Measurements from ENCODE around the gene BANK1. TPM values are rescaled to one million over a fixed set of nuclear protein-coding genes. Genes with fewer than 3 reads are reported as not detected.

Gene BANK1
- total and polyA plus RNA-seq, 2 donors (not counting 1 experiment from before 2014, with no cell fraction given) = 353 to 354 TPM

GRCh38 chr4:101853691-101854090 is 63.2 kb downstream of the BANK1 start:
- ATAC-seq (ENCODE audit: low read depth) = no peak
- no peak overlapping the region for H2AFZ ChIP-seq (ENCODE audit: insufficient read depth, low read depth, low read length, poor library complexity, severe bottlenecking)
- Mint-ChIP-seq H3K27me3 (no peaks in the 10 kb centered on the region), H3K9me3 (ENCODE audit: insufficient read depth) (no peaks in the 10 kb centered on the region), H3K4me3 (peak overlapping the region; percentile 73), H3K4me1 (peaks cover 78% of the 10 kb centered on the region), H3K27ac (peak overlapping the region; percentile 92)
- H3K27me3 ChIP-seq (replicated peaks in 1 of 4; ENCODE audit: control extremely low read depth in 1 of 4, control insufficient read depth in 3 of 4, insufficient read depth in 4 of 4, low read length in 3 of 4) = no peaks in the 10 kb centered on the region
- no peaks in the 10 kb centered on the region for H4K20me1 ChIP-seq (ENCODE audit: control insufficient read depth, insufficient read depth, low read length, poor library complexity, severe bottlenecking)
- H3K4me2 ChIP-seq (replicated peaks; ENCODE audit: low read depth, low read length, poor library complexity, severe bottlenecking) = peak overlapping the region; percentile 68
- ChIA-PET POLR2A (no interaction called here), CTCF (no interaction called here)
- H3K4me3 ChIP-seq (ENCODE audit: control extremely low read depth in 1 of 5, extremely low read depth in 1 of 5, insufficient read depth in 1 of 5, low read depth in 2 of 5, low read length in 4 of 5) = peak overlapping the region in 1 of 5 experiments; percentile 33
- WGBS (ENCODE audit: insufficient coverage) = 71% methylated on average over 4 of the region's 7 CpGs
- peak overlapping the region; percentile 45 for H3K9ac ChIP-seq (ENCODE audit: low read length)
- TF ChIP-seq CTCF (IDR thresholded peaks at IDR 0.05) (no peak), EZH2 (IDR thresholded peaks at IDR 0.05; ENCODE audit: borderline replicate concordance, insufficient read depth, low read depth, low read length, poor library complexity, severe bottlenecking) (no peak)
- DNase-seq = no peak
- peaks cover 96% of the 10 kb centered on the region for H3K79me2 ChIP-seq (ENCODE audit: control insufficient read depth, insufficient read depth, low read length)
- intact Hi-C loops (cut with micrococcal nuclease) = loop anchor here (5.0 kb wide), 1 partner anchor 36 kb away; no protein-coding TSS in a partner anchor
- H3K9me3 ChIP-seq (ENCODE audit: control extremely low read depth in 1 of 3, control insufficient read depth in 2 of 3, insufficient read depth in 1 of 3, low read length in 2 of 3) = no peaks in the 10 kb centered on the region
- peaks cover 4 to 62% of the 10 kb centered on the region in 2 experiments for H3K36me3 ChIP-seq (replicated peaks in 1 of 2; ENCODE audit: control extremely low read depth in 1 of 2, control insufficient read depth in 1 of 2, extremely low read depth in 1 of 2, insufficient read depth in 2 of 2, low read length in 1 of 2)
- peaks cover 72 to 93% of the 10 kb centered on the region in 2 donors for H3K4me1 ChIP-seq (ENCODE audit: control insufficient read depth in 2 of 2, insufficient read depth in 2 of 2, low read length in 2 of 2)
- H3K27ac ChIP-seq (ENCODE audit: low read length in 2 of 2) = peak overlapping the region; percentile 58 to 84

- H2AFZ ChIP-seq (ENCODE audit: insufficient read depth, low read depth, low read length, poor library complexity, severe bottlenecking) = no peak overlapping the region
- intact Hi-C loops (cut with micrococcal nuclease) = no loop called here
- H3K9me3 ChIP-seq (ENCODE audit: control extremely low read depth in 1 of 3, control insufficient read depth in 2 of 3, insufficient read depth in 1 of 3, low read length in 2 of 3) = peaks cover 0 to 2% (median 0%) of the 10 kb centered on the region in 3 donors
- H3K4me1 Mint-ChIP-seq = peaks cover 81% of the 10 kb centered on the region
- POLR2A ChIA-PET = interaction anchor here (0.6 to 1.6 kb wide), 2 partner anchors 18 to 39 kb away, joined by 3 read pairs; no protein-coding TSS in a partner anchor
- peaks cover 76 to 94% of the 10 kb centered on the region in 2 donors for H3K4me1 ChIP-seq (ENCODE audit: control insufficient read depth in 2 of 2, insufficient read depth in 2 of 2, low read length in 2 of 2)
- DNase-seq (no peak), ATAC-seq (ENCODE audit: low read depth) (no peak)
- WGBS (ENCODE audit: insufficient coverage) = no CpG with 5 or more reads among the region's 1 CpG
- no peak overlapping the region for H3K9ac ChIP-seq (ENCODE audit: low read length)
- no peak overlapping the region for H3K4me3 ChIP-seq (ENCODE audit: control extremely low read depth in 1 of 5, extremely low read depth in 1 of 5, insufficient read depth in 1 of 5, low read depth in 2 of 5, low read length in 4 of 5)
- H3K27ac Mint-ChIP-seq = peak overlapping the region; percentile 59
- no peak for TF ChIP-seq EZH2 (IDR thresholded peaks at IDR 0.05; ENCODE audit: borderline replicate concordance, insufficient read depth, low read depth, low read length, poor library complexity, severe bottlenecking)
- TF ChIP-seq CTCF (IDR thresholded peaks at IDR 0.05) = no peak
- no peaks in the 10 kb centered on the region for H3K27me3 Mint-ChIP-seq
- H4K20me1 ChIP-seq (ENCODE audit: control insufficient read depth, insufficient read depth, low read length, poor library complexity, severe bottlenecking) = no peaks in the 10 kb centered on the region
- H3K27ac ChIP-seq (ENCODE audit: low read length in 2 of 2) = peak overlapping the region in 1 of 2 donors; percentile 84
- H3K9me3 Mint-ChIP-seq (ENCODE audit: insufficient read depth) = no peaks in the 10 kb centered on the region
- H3K4me2 ChIP-seq (replicated peaks; ENCODE audit: low read depth, low read length, poor library complexity, severe bottlenecking) = peak overlapping the region; percentile 55
- CTCF ChIA-PET = no interaction called here
- H3K79me2 ChIP-seq (ENCODE audit: control insufficient read depth, insufficient read depth, low read length) = peaks cover 96% of the 10 kb centered on the region
- no peak overlapping the region for H3K4me3 Mint-ChIP-seq
- peaks cover 8 to 71% of the 10 kb centered on the region in 2 experiments for H3K36me3 ChIP-seq (replicated peaks in 1 of 2; ENCODE audit: control extremely low read depth in 1 of 2, control insufficient read depth in 1 of 2, extremely low read depth in 1 of 2, insufficient read depth in 2 of 2, low read length in 1 of 2)
- no peaks in the 10 kb centered on the region for H3K27me3 ChIP-seq (replicated peaks in 1 of 4; ENCODE audit: control extremely low read depth in 1 of 4, control insufficient read depth in 3 of 4, insufficient read depth in 4 of 4, low read length in 3 of 4)
These were observed 64.7 kb downstream of the BANK1 start for GRCh38 chr4:101855239-101855638.

Data from B cell (primary cell).